Lung microvascular endothelial cell (primary cell): ENCODE results near the gene GAN. TPM values are rescaled to one million over a fixed set of nuclear protein-coding genes. Genes with fewer than 3 reads are reported as not detected.
A peak's percentile ranks its signal among the peaks of the same experiment; 100 is the strongest.
"Not testable (repeated sequence)": the region's sequence is repeated elsewhere in the genome, so short reads cannot be mapped to it uniquely, and the experiment has no call there.

Experiments
- DNase-seq, 2 donors: peaks; one replicate each; pipeline versions ENCODE4 v3.0.0 to v3.0.0-alpha.2; 2010; ENCODE audit warnings: low read depth in 2 of 2
- total RNA-seq: library from RNA; depleted of rRNA; stranded (reverse); fragments of >200 nt; gene quantifications from 2 replicates; pipeline ENCODE4 v1.2.1, GENCODE V29; 2014

GAN gene
- total RNA-seq, 1 donor from 2014 or later, result 5.0 TPM

GRCh38 chr16:81399909-81400308 is 85.1 kb downstream of the GAN start:
- no peak for DNase-seq

- DNase-seq, result peak; percentile 64 to 93
Observed at GRCh38 chr16:81401035-81401950, 86.5 kb downstream of the GAN start.

GRCh38 chr16:81403208-81403600 is 88.4 kb downstream of the GAN start:
- DNase-seq, result no peak

- peak; percentile 80 to 87 for DNase-seq
Observed at GRCh38 chr16:81403601-81404391, 89.0 kb downstream of the GAN start.

- not testable (repeated sequence) for DNase-seq
Observed at GRCh38 chr16:81405002-81405401, 90.2 kb downstream of the GAN start.

- peak; percentile 68 to 95 for DNase-seq
Observed at GRCh38 chr16:81405702-81406113, 90.9 kb downstream of the GAN start.

DNA sequence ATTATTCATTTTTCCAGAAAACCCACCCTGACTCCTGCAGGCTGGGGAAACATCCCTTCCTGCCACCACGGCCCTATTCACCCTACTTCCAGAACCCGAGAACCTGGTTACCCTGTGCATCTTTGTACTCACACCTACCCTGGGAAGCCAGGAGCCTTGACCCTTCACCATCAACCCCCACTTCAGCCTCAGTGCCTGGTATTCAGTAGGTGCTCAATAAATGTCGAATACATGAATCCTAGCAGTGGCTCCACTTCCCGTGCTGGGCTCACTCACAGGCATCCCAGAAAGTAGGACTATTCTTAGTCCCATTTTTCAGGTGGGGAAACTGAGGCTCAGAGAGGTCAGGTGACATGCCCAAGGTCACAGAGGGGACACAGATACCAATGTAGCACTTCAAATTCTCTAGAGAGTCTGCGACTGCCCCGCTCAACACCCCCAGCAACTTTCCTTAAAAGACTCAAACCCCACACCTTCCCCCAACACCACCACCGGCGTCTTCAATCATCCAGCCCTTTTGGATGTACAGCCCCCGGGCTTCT is 93.7 kb downstream of the GAN start:
- no peak for DNase-seq

DNA sequence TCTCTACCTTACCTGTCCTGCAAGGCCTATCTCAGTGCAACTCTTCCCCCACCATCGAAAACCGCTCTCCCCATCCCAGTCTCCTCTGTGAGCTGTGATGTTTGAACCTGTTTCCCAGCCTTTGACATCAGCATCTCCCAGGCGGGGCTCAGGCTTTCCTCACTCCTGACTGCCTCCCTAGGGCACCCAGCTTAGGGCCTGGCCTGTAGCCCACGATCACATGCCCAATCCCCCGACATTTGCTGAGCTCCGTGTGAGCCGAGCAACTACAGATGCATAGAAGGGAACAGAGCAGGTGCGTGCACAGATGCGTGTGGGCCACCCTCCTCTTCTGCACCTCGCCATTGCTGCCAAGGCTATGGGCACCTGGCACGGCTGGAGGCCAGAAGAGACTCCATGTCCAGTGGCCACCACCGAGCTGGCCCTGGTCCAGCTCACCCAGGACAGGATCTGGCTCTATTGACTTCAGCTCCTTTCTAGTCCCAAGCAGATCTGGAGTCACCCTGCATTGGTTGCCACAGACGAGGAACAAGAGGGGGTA is 94.3 kb downstream of the GAN start:
- no peak for DNase-seq

GRCh38 chr16:81410643-81411293 is 96.0 kb downstream of the GAN start:
- peak in 1 of 2 donors; percentile 50 for DNase-seq

DNA sequence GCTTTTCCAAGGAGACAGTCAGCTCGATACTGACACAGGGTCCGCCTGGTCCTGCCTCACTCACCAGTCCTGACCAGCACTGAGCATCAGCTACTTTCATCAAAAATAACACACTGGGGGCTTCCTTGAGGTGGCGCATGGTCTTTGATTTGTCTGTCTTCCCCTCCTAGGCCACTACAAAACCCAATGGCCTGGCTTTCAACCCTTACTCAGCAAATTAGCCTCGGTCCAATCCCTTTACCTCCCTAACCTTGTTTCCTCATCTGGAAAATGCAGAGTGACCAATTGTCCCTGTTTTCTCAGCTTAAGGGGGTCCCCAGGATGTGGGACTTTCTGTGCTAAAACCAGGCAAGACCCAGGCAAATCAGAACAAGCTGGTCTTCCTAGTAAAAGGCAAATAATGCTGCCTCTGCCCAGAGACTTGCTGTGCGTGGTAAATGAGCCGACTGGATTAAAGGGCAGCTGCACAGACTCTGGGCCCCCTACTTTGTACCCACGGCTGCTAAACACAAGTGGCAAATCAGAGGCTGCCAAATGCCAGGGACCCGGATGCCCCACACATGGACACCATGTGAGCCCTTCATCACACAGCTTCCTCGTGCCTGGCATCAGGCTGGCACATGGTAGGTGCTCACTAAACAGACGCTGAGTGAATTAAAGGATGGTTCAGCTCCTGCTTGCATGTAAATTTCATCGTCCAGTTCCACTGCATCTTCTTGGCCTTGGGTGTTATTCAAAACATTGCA is 98.7 kb downstream of the GAN start:
- DNase-seq, result no peak

GRCh38 chr16:81415751-81416150 is 101.0 kb downstream of the GAN start:
- no peak for DNase-seq

GRCh38 chr16:81416749-81417148 is 102.0 kb downstream of the GAN start:
- DNase-seq, result no peak

GRCh38 chr16:81417210-81417609 is 102.4 kb downstream of the GAN start:
- DNase-seq, result no peak

GRCh38 chr16:81419806-81420205 is 105.0 kb downstream of the GAN start:
- no peak for DNase-seq

GRCh38 chr16:81421126-81421525 is 106.4 kb downstream of the GAN start:
- no peak for DNase-seq

DNA sequence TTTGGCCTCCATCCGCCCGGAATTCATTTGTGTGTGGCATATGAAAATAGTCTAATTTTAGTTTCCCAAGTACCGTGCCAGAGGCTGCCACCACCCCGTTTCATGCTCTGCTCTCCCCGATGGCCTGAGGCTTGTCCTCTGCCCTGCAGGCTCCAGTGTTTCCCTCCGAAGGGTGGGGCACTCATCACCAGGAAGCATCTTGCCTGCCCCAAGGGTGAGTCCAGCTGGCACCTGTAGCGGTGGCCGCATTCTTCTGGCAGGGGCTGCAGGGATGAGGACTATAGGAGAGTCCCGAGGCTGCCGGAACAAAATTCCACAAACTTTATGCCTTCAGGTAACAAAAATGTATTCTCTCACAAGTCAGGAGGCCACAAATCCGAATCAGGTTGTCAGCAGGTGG is 106.8 kb downstream of the GAN start:
- DNase-seq, result no peak

- DNase-seq, result not testable (repeated sequence)
Observed at GRCh38 chr16:81422153-81422552, 107.4 kb downstream of the GAN start.

GRCh38 chr16:81424771-81425170 is 110.0 kb downstream of the GAN start:
- peak in 1 of 2 donors; percentile 22 for DNase-seq

GRCh38 chr16:81427219-81427618 is 112.5 kb downstream of the GAN start:
- DNase-seq, result no peak

DNA sequence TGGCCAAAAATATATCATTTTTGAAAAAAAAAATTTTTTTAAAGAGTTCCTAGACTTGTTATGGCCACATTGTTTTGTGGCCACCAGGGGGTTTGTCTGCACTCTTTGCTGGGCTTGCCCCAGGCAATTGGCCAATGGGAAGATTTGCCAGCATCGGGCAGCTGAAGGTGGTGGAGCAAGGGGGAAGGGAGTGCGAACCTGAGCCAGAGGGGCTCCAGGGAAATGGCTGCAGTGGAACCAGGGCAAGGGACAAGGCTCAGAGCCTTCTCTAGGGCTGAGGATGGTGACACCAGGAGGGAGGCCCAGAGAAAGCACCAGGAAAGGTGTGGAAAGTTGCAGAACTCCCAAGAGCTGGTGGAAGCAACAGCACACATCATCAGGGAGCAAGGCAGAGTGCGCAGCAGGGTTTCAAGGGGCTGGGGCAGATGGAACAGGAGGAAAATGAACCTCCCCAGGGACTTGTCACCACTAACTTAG is 114.3 kb downstream of the GAN start:
- peak; percentile 73 to 78 for DNase-seq
